Activated naive CD4-positive, alpha-beta T cell treated with anti-CD3 and anti-CD28 coated beads, Interleukin-2, amount 50 U/mL, for 16 hours (primary cell): ENCODE measurements around the gene UBE2J2.
"Not testable (repeated sequence)": the region's sequence is repeated elsewhere in the genome, so short reads cannot be mapped to it uniquely, and the experiment has no call there.

Source experiments
- DNase-seq: peaks from one replicate; pipeline ENCODE4 v3.0.0-alpha.2; 2020

UBE2J2 gene

GRCh38 chr1:1255078-1255477, 18.6 kb downstream of the UBE2J2 start:
- no peak for DNase-seq

- DNase-seq: no peak
These were observed 19.0 kb downstream of the UBE2J2 start for GRCh38 chr1:1254667-1254998.

GRCh38 chr1:1253972-1254666, 19.5 kb downstream of the UBE2J2 start:
- DNase-seq: no peak

GRCh38 chr1:1253314-1253713, 20.3 kb downstream of the UBE2J2 start:
- no peak for DNase-seq

- peak; percentile 66 for DNase-seq
These were observed 22.8 kb downstream of the UBE2J2 start for GRCh38 chr1:1250786-1251284.

GRCh38 chr1:1248009-1248913, 25.4 kb downstream of the UBE2J2 start:
- DNase-seq: not testable (repeated sequence)

- no peak for DNase-seq
These were observed 26.2 kb downstream of the UBE2J2 start for GRCh38 chr1:1247341-1247913.

- no peak for DNase-seq
These were observed 26.9 kb downstream of the UBE2J2 start, which contains the start of gene C1QTNF12 for GRCh38 chr1:1246577-1247340. Gene C1QTNF12 (minus strand): TSS chr1:1246722. CDS start chr1:1246690, 32 bp downstream.

GRCh38 chr1:1245817-1246576, 27.7 kb downstream of the UBE2J2 start:
- DNase-seq: no peak

GRCh38 chr1:1245178-1245816, 28.4 kb downstream of the UBE2J2 start:
- DNase-seq: no peak

- DNase-seq: no peak
These were observed 29.4 kb downstream of the UBE2J2 start for GRCh38 chr1:1244192-1244811.

- no peak for DNase-seq
These were observed 29.9 kb downstream of the UBE2J2 start for GRCh38 chr1:1243807-1244191.

- DNase-seq: no peak
These were observed 30.4 kb downstream of the UBE2J2 start for GRCh38 chr1:1243266-1243660.

- no peak for DNase-seq
These were observed 31.0 kb downstream of the UBE2J2 start for GRCh38 chr1:1242461-1243265.

- no peak for DNase-seq
These were observed 31.9 kb downstream of the UBE2J2 start for GRCh38 chr1:1241588-1242219.

- no peak for DNase-seq
These were observed 32.6 kb downstream of the UBE2J2 start for GRCh38 chr1:1240822-1241587.

GRCh38 chr1:1240348-1240732, 33.3 kb downstream of the UBE2J2 start:
- no peak for DNase-seq

- DNase-seq: no peak
These were observed 33.9 kb downstream of the UBE2J2 start for GRCh38 chr1:1239614-1240347.
